Hepatocyte (in vitro differentiated cells): ENCODE measurements around the gene ATP5IF1. TPM values are rescaled to one million over a fixed set of nuclear protein-coding genes. Genes with fewer than 3 reads are reported as not detected.

Source experiments
- DNase-seq: peaks from one replicate; pipeline ENCODE4 v3.0.0-alpha.2; 2016; ENCODE audit warnings: low spot score
- H2AFZ ChIP-seq: fragments of 200-600 bp; sonication (generic); 2 replicates; pipeline ENCODE4 v1.6.0; 2016; ENCODE audit warnings: antibody characterized with exemption, mild to moderate bottlenecking
- H3K27ac ChIP-seq: fragments of 200-600 bp; sonication (generic); 2 replicates; pipeline ENCODE4 v1.5.1; 2016; ENCODE audit warnings: mild to moderate bottlenecking
- H3K27me3 ChIP-seq: fragments of 200-600 bp; sonication (generic); 2 replicates; pipeline ENCODE4 v1.6.1; 2016
- H3K36me3 ChIP-seq: fragments of 200-600 bp; sonication (generic); replicated peaks from 2 replicates; pipeline ENCODE4 v1.5.1; 2016; ENCODE audit warnings: low read depth; ENCODE audit not compliant: insufficient read depth
- H3K4me1 ChIP-seq: fragments of 200-600 bp; sonication (generic); 2 replicates; pipeline ENCODE4 v1.5.1; 2016; ENCODE audit warnings: mild to moderate bottlenecking, moderate library complexity; ENCODE audit not compliant: insufficient read depth
- H3K4me2 ChIP-seq: fragments of 200-600 bp; sonication (generic); 2 replicates; pipeline ENCODE4 v1.6.0; 2016
- H3K4me3 ChIP-seq: fragments of 200-600 bp; sonication (generic); 2 replicates; pipeline ENCODE4 v1.5.1; 2016; ENCODE audit warnings: mild to moderate bottlenecking
- H3K79me2 ChIP-seq: fragments of 200-600 bp; sonication (generic); 2 replicates; pipeline ENCODE4 v1.6.0; 2017; ENCODE audit warnings: mild to moderate bottlenecking
- H3K9me2 ChIP-seq: fragments of 200-600 bp; sonication (generic); replicated peaks from 2 replicates; pipeline ENCODE4 v1.6.0; 2017; ENCODE audit warnings: mild to moderate bottlenecking; ENCODE audit not compliant: insufficient read depth
- H3K9me3 ChIP-seq: fragments of 200-600 bp; sonication (generic); 2 replicates; pipeline ENCODE4 v1.5.1; 2016; ENCODE audit warnings: low read depth, mild to moderate bottlenecking
- H4K20me1 ChIP-seq: fragments of 200-600 bp; sonication (generic); 2 replicates; pipeline ENCODE4 v1.6.0; 2016; ENCODE audit warnings: mild to moderate bottlenecking; ENCODE audit not compliant: insufficient read depth, poor library complexity, severe bottlenecking
- CTCF ChIP-seq: fragments of 200-600 bp; sonication (generic); IDR thresholded peaks from 2 replicates; pipeline ENCODE4 v1.5.1; 2016; ENCODE audit warnings: antibody characterized with exemption, mild to moderate bottlenecking; ENCODE audit not compliant: poor library complexity
- EZH2 ChIP-seq: fragments of 200-600 bp; sonication (generic); IDR thresholded peaks from 2 replicates; pipeline ENCODE4 v1.6.1; 2016; ENCODE audit warnings: antibody characterized with exemption, mild to moderate bottlenecking, borderline replicate concordance
- EZH2phosphoT487 ChIP-seq: fragments of 200-600 bp; sonication (generic); IDR thresholded peaks from one replicate; pipeline ENCODE4 v1.6.1; 2018; ENCODE audit warnings: antibody characterized with exemption, mild to moderate bottlenecking, low read depth, moderate library complexity; ENCODE audit not compliant: unreplicated experiment, severe bottlenecking
- WGBS: methylation state at CpG from one replicate; pipeline ENCODE4 v1.1.6; 2016; ENCODE audit warnings: low lambda C conversion rate; ENCODE audit errors: missing lambda C conversion rate; 5-methylcytosine and 5-hydroxymethylcytosine counted together
- polyA plus RNA-seq: library from polyadenylated mRNA; unstranded; fragments of >200 nt; fragmentation: Nextera tagmentation; extraction: Ambion mirVana; gene quantifications from 2 replicates; pipeline ENCODE4 v1.2.1, GENCODE V29; 2016
- total RNA-seq: library from RNA; depleted of rRNA; stranded (reverse); fragments of >200 nt; gene quantifications from 2 replicates; pipeline ENCODE4 v1.2.3, GENCODE V29; 2014

Gene ATP5IF1
- total and polyA plus RNA-seq, 2 experiments from 2014 or later, result 249 to 503 TPM

- WGBS, result 70% methylated on average over 1 of the region's 1 CpG
- no peaks in the 10 kb centered on the region for H3K36me3 ChIP-seq
These were observed 26.2 kb upstream of the ATP5IF1 start for GRCh38 chr1:28209700-28210099.

GRCh38 chr1:28213315-28213714 is 22.6 kb upstream of the ATP5IF1 start:
- TF ChIP-seq CTCF (no peak), EZH2 (no peak), EZH2phosphoT487 (no peak)

More at GRCh38 chr1:28209700-28210099, 26.2 kb upstream of the ATP5IF1 start:
- Histone ChIP-seq H3K27ac (no peak overlapping the region), H3K4me2 (no peak overlapping the region), H3K9me3 (no peaks in the 10 kb centered on the region), H3K27me3 (no peaks in the 10 kb centered on the region), H3K9me2 (no peaks in the 10 kb centered on the region), H2AFZ (no peak overlapping the region), H3K79me2 (peaks cover 8% of the 10 kb centered on the region), H4K20me1 (no peaks in the 10 kb centered on the region), H3K4me3 (no peak overlapping the region), H3K4me1 (no peaks in the 10 kb centered on the region)
- DNase-seq, result no peak
- TF ChIP-seq EZH2phosphoT487, result no peak
- TF ChIP-seq CTCF, result no peak
- no peak for TF ChIP-seq EZH2

GRCh38 chr1:28229089-28229488 is 6.8 kb upstream of the ATP5IF1 start:
- Histone ChIP-seq H3K79me2 (peaks cover 69% of the 10 kb centered on the region), H3K4me3 (no peak overlapping the region), H3K27me3 (no peaks in the 10 kb centered on the region), H3K9me3 (no peaks in the 10 kb centered on the region), H4K20me1 (no peaks in the 10 kb centered on the region), H2AFZ (no peak overlapping the region), H3K9me2 (no peaks in the 10 kb centered on the region), H3K4me2 (no peak overlapping the region), H3K4me1 (peaks cover 4% of the 10 kb centered on the region), H3K27ac (no peak overlapping the region), H3K36me3 (peaks cover 3% of the 10 kb centered on the region)
- TF ChIP-seq CTCF (no peak), EZH2phosphoT487 (no peak), EZH2 (no peak)
- DNase-seq, result no peak

More at GRCh38 chr1:28213315-28213714, 22.6 kb upstream of the ATP5IF1 start:
- H2AFZ ChIP-seq, result no peak overlapping the region
- no peak for DNase-seq
- H3K9me2 ChIP-seq, result no peaks in the 10 kb centered on the region
- WGBS, result 71% methylated on average over 2 of the region's 2 CpGs
- no peaks in the 10 kb centered on the region for H3K27me3 ChIP-seq
- H3K4me1 ChIP-seq, result no peaks in the 10 kb centered on the region
- no peaks in the 10 kb centered on the region for H4K20me1 ChIP-seq
- H3K79me2 ChIP-seq, result peaks cover 13% of the 10 kb centered on the region
- no peak overlapping the region for H3K4me3 ChIP-seq
- H3K27ac ChIP-seq, result no peak overlapping the region
- H3K9me3 ChIP-seq, result no peaks in the 10 kb centered on the region
- H3K4me2 ChIP-seq, result no peak overlapping the region
- no peaks in the 10 kb centered on the region for H3K36me3 ChIP-seq

- H3K9me3 ChIP-seq, result no peaks in the 10 kb centered on the region
- H3K27me3 ChIP-seq, result no peaks in the 10 kb centered on the region
- peaks cover 4% of the 10 kb centered on the region for H3K4me1 ChIP-seq
- H3K9me2 ChIP-seq, result no peaks in the 10 kb centered on the region
- DNase-seq, result no peak
- H2AFZ ChIP-seq, result no peak overlapping the region
- H4K20me1 ChIP-seq, result no peaks in the 10 kb centered on the region
- no peak overlapping the region for H3K27ac ChIP-seq
- H3K4me2 ChIP-seq, result no peak overlapping the region
- peaks cover 69% of the 10 kb centered on the region for H3K79me2 ChIP-seq
- WGBS, result 95% methylated on average over 2 of the region's 2 CpGs
- peaks cover 3% of the 10 kb centered on the region for H3K36me3 ChIP-seq
- no peak overlapping the region for H3K4me3 ChIP-seq
- TF ChIP-seq EZH2phosphoT487 (no peak), CTCF (no peak), EZH2 (no peak)
These were observed 5.9 kb upstream of the ATP5IF1 start for GRCh38 chr1:28229996-28230395.
